A549 (cell line): ENCODE results near the gene TEPSIN. TPM values are rescaled to one million over a fixed set of nuclear protein-coding genes. Genes with fewer than 3 reads are reported as not detected.

Experiments used
- ATAC-seq, 2 experiments: fragments of 200-7000 bp in 1 of 2; fragments of >200 bp in 1 of 2; cut with Nextera tagmentation in 1 of 2; cut with Tn5 transposase in 1 of 2; 3 replicates each; pipeline versions ENCODE4 v1.8.0 to v1.9.1; 2018 to 2020; ENCODE audit warnings: mild to moderate bottlenecking in 1 of 2, moderate library complexity in 1 of 2
- CTCF ChIA-PET: fragments of 300-600 bp; sonication (Branson Sonifier 250); formaldehyde crosslinking; extraction: SDS; loops from one replicate; lab custom pipeline; 2021; ENCODE audit warnings: antibody characterized with exemption, inconsistent platforms; lab: Yijun Ruan, JAX
- POLR2A ChIA-PET: fragments of 350-600 bp; formaldehyde crosslinking; extraction: SDS; loops from one replicate; lab custom pipeline; 2021; ENCODE audit warnings: antibody characterized with exemption, inconsistent platforms; lab: Yijun Ruan, JAX
- DNase-seq, 2 experiments: peaks; one replicate each; pipeline versions ENCODE4 v3.0.0 to v3.0.0-alpha.2; 2011 to 2016; ENCODE audit warnings: low read depth in 1 of 2, low spot score in 1 of 2
- FAIRE-seq: peaks from 2 replicates; lab custom pipeline; 2011; peaks lifted over from hg19 to GRCh38; lab: Jason Lieb, UNC
- H3K27ac ChIP-seq, 2 experiments: fragments of >200 bp; sonication (Bioruptor Twin); formaldehyde crosslinking; 3 replicates each; pipeline ENCODE4 v1.5.1; 2016 to 2017
- H3K4me1 ChIP-seq: fragments of >200 bp; sonication (Bioruptor Twin); formaldehyde crosslinking; 3 replicates; pipeline ENCODE4 v1.6.1; 2016
- H3K4me2 ChIP-seq: fragments of >200 bp; sonication (Bioruptor Twin); formaldehyde crosslinking; 3 replicates; pipeline ENCODE4 v1.6.1; 2016
- H3K4me3 ChIP-seq: fragments of >200 bp; sonication (Bioruptor Twin); formaldehyde crosslinking; 3 replicates; pipeline ENCODE4 v1.5.1; 2016
- H3K9me3 ChIP-seq: fragments of >200 bp; sonication (Bioruptor Twin); formaldehyde crosslinking; 3 replicates; pipeline ENCODE4 v1.6.1; 2016
- CBX2 ChIP-seq: fragments of 200-600 bp; sonication (generic); IDR thresholded peaks from 2 replicates; pipeline ENCODE4 v1.6.1; 2016; ENCODE audit warnings: low read depth, mild to moderate bottlenecking, borderline replicate concordance
- CHD4 ChIP-seq: fragments of 200-600 bp; sonication (generic); IDR thresholded peaks from 2 replicates; pipeline ENCODE4 v1.6.1; 2016; ENCODE audit warnings: antibody characterized with exemption, mild to moderate bottlenecking, borderline replicate concordance
- EHF ChIP-seq: fragments of 250-450 bp; sonication (Bioruptor Pico); IDR thresholded peaks from 2 replicates; pipeline ENCODE4 v1.5.0; 2020; ENCODE audit warnings: mild to moderate bottlenecking
- EHMT2 ChIP-seq: fragments of 200-600 bp; sonication (generic); IDR thresholded peaks from 2 replicates; pipeline ENCODE4 v1.6.1; 2016; ENCODE audit warnings: antibody characterized with exemption, low read depth, mild to moderate bottlenecking, moderate library complexity
- EP300 ChIP-seq, 2 experiments: fragments of >200 bp; sonication (Bioruptor Twin); formaldehyde crosslinking; IDR thresholded peaks; 2 replicates in 1 of 2; 3 replicates in 1 of 2; pipeline ENCODE4 v1.6.1; 2016 to 2017
- ESRRA ChIP-seq: fragments of 150-350 bp; IDR thresholded peaks from 2 replicates; pipeline ENCODE4 v1.6.1; 2014; ENCODE audit warnings: mild to moderate bottlenecking, low read length, borderline replicate concordance
- GATA3 ChIP-seq: IDR thresholded peaks from 2 replicates; pipeline ENCODE4 v1.6.1; 2012; ENCODE audit warnings: borderline replicate concordance
- HDAC2 ChIP-seq: fragments of 200-600 bp; sonication (generic); IDR thresholded peaks from 2 replicates; pipeline ENCODE4 v1.6.1; 2016
- HOXA7 ChIP-seq: fragments of 250-450 bp; sonication (Bioruptor Pico); IDR thresholded peaks from 2 replicates; pipeline ENCODE4 v1.5.0; 2020; ENCODE audit warnings: mild to moderate bottlenecking, moderate library complexity
- HOXB5 ChIP-seq: fragments of 250-450 bp; sonication (Bioruptor Pico); IDR thresholded peaks from 2 replicates; pipeline ENCODE4 v1.5.0; 2020; ENCODE audit warnings: mild to moderate bottlenecking, moderate library complexity
- KDM5A ChIP-seq: fragments of 200-600 bp; sonication (generic); IDR thresholded peaks from 2 replicates; pipeline ENCODE4 v1.6.1; 2016; ENCODE audit warnings: antibody characterized with exemption, mild to moderate bottlenecking
- MAX ChIP-seq: IDR thresholded peaks from 2 replicates; pipeline ENCODE4 v1.6.1; 2012
- MAZ ChIP-seq: fragments of 150-350 bp; IDR thresholded peaks from 2 replicates; pipeline ENCODE4 v1.6.1; 2014; ENCODE audit warnings: antibody characterized with exemption, low read depth, low read length, borderline replicate concordance
- NR3C1 ChIP-seq: fragments of >200 bp; sonication (Bioruptor Twin); formaldehyde crosslinking; IDR thresholded peaks from 3 replicates; pipeline ENCODE4 v1.6.1; 2017
- POLR2A ChIP-seq: IDR thresholded peaks from 2 replicates; pipeline ENCODE4 v1.6.1; 2012; ENCODE audit warnings: mild to moderate bottlenecking, low read length
- POLR2AphosphoS2 ChIP-seq: conservative IDR thresholded peaks from 2 replicates; pipeline ENCODE4 v1.6.1; 2012; ENCODE audit warnings: low read length, improper control_type of control experiment, inconsistent platforms
- RAD21 ChIP-seq, 2 experiments: fragments of >200 bp in 1 of 2; sonication (Bioruptor Twin) in 1 of 2; formaldehyde crosslinking in 1 of 2; IDR thresholded peaks in 1 of 2; conservative IDR thresholded peaks in 1 of 2; 2 replicates in 1 of 2; 3 replicates in 1 of 2; pipeline ENCODE4 v1.6.1; 2012 to 2018; ENCODE audit warnings: inconsistent platforms in 1 of 2
- REST ChIP-seq: fragments of 200-600 bp; sonication (generic); IDR thresholded peaks from 2 replicates; pipeline ENCODE4 v1.6.1; 2016; ENCODE audit warnings: antibody characterized with exemption, mild to moderate bottlenecking, moderate library complexity
- TFCP2L1 ChIP-seq: fragments of 250-450 bp; sonication (Bioruptor Pico); IDR thresholded peaks from 2 replicates; pipeline ENCODE4 v1.5.0; 2021; ENCODE audit warnings: mild to moderate bottlenecking
- TP53 ChIP-seq: fragments of 250-450 bp; sonication (Bioruptor Pico); IDR thresholded peaks from 2 replicates; pipeline ENCODE4 v1.5.0; 2021; ENCODE audit warnings: mild to moderate bottlenecking, moderate library complexity
- USF2 ChIP-seq: fragments of 450-650 bp; IDR thresholded peaks from 2 replicates; pipeline ENCODE4 v1.6.1; 2014; ENCODE audit warnings: antibody characterized with exemption
- WGBS: methylation state at CpG from one replicate; pipeline ENCODE4 v1.1.6; 2017; ENCODE audit errors: missing lambda C conversion rate; 5-methylcytosine and 5-hydroxymethylcytosine counted together
- polyA plus RNA-seq, 4 experiments: library from polyadenylated mRNA; depleted of rRNA in 3 of 4; stranded (reverse); fragments of >200 nt; fragmentation: RNase III in 1 of 4; extraction: RNeasy Plus Mini Kit Qiagen cat#74134 plus additional on column Dnase treatment in 1 of 4; gene quantifications; 2 replicates in 3 of 4; 3 replicates in 1 of 4; pipeline ENCODE4 v1.2.3, GENCODE V29; 2011 to 2017
- TF ChIP-seq, protein P1 (sequence below): IDR thresholded peaks from 2 replicates; pipeline ENCODE4 v1.6.1; 2012
- TF ChIP-seq, protein P2 (sequence below): fragments of >200 bp; sonication (Bioruptor Twin); formaldehyde crosslinking; IDR thresholded peaks from 3 replicates; pipeline ENCODE4 v1.6.1; 2016

Gene TEPSIN
- polyA plus RNA-seq, 2 of the 4 experiments (the other 2 are of a cell fraction) = 12.5 to 31.3 TPM

GRCh38 chr17:81236784-81237183 is 2.1 kb downstream of the TEPSIN start:
- POLR2A ChIA-PET = no interaction called here
- WGBS = 84% methylated on average over 21 of the region's 21 CpGs

GRCh38 chr17:81235822-81236740 is 2.8 kb downstream of the TEPSIN start:
- H3K4me1 ChIP-seq = peaks cover 17% of the 10 kb centered on the region
- no peaks in the 10 kb centered on the region for H3K9me3 ChIP-seq
- POLR2A ChIA-PET = no interaction called here
- no peak overlapping the region for H3K4me2 ChIP-seq
- 90% methylated on average over 31 of the region's 32 CpGs for WGBS
- CTCF ChIA-PET = interaction anchor here (0.9 to 13.0 kb wide), 5 partner anchors 35 to 212 kb away, joined by 3 to 153 read pairs (median 3); no protein-coding TSS in a partner anchor
- H3K27ac ChIP-seq = no peak overlapping the region
- FAIRE-seq (no peak), ATAC-seq (no peak), DNase-seq (no peak)
- no peak overlapping the region for H3K4me3 ChIP-seq
- no peak for TF ChIP-seq EHF (CRISPR knock-in tag)
- TF ChIP-seq CBX2 = no peak
- TF ChIP-seq GATA3 = no peak
- no peak for TF ChIP-seq EP300 (IDR thresholded peaks at IDR 0.05)
- TF ChIP-seq RAD21 (conservative IDR thresholded peaks at IDR 0.05 in 1 of 2, IDR thresholded peaks at IDR 0.05 in 1 of 2) = no peak
- TF ChIP-seq, protein P1, sequence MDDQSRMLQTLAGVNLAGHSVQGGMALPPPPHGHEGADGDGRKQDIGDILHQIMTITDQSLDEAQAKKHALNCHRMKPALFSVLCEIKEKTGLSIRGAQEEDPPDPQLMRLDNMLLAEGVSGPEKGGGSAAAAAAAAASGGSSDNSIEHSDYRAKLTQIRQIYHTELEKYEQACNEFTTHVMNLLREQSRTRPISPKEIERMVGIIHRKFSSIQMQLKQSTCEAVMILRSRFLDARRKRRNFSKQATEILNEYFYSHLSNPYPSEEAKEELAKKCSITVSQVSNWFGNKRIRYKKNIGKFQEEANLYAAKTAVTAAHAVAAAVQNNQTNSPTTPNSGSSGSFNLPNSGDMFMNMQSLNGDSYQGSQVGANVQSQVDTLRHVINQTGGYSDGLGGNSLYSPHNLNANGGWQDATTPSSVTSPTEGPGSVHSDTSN = no peak
- TF ChIP-seq CHD4 = no peak
- TF ChIP-seq USF2 = no peak
- no peak for TF ChIP-seq POLR2AphosphoS2
- TF ChIP-seq REST = no peak
- TF ChIP-seq HOXB5 (CRISPR knock-in tag) = no peak
- TF ChIP-seq, protein P2, sequence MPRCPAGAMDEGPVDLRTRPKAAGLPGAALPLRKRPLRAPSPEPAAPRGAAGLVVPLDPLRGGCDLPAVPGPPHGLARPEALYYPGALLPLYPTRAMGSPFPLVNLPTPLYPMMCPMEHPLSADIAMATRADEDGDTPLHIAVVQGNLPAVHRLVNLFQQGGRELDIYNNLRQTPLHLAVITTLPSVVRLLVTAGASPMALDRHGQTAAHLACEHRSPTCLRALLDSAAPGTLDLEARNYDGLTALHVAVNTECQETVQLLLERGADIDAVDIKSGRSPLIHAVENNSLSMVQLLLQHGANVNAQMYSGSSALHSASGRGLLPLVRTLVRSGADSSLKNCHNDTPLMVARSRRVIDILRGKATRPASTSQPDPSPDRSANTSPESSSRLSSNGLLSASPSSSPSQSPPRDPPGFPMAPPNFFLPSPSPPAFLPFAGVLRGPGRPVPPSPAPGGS = no peak
- TF ChIP-seq POLR2A = no peak
- no peak for TF ChIP-seq ESRRA

More at GRCh38 chr17:81236784-81237183, 2.1 kb downstream of the TEPSIN start:
- H3K27ac ChIP-seq = no peak overlapping the region
- DNase-seq (no peak), ATAC-seq (no peak), FAIRE-seq (no peak)
- CTCF ChIA-PET = interaction anchor here (1.3 to 13.0 kb wide), 3 partner anchors 94 to 213 kb away, joined by 3 to 153 read pairs (median 4); no protein-coding TSS in a partner anchor
- no peaks in the 10 kb centered on the region for H3K9me3 ChIP-seq
- no peak for TF ChIP-seq HOXA7
- TF ChIP-seq HDAC2 = no peak
- no peak for TF ChIP-seq NR3C1
- no peak for TF ChIP-seq KDM5A
- no peak for TF ChIP-seq MAZ
- no peak for TF ChIP-seq EP300 (IDR thresholded peaks at IDR 0.05)
- no peak for TF ChIP-seq TFCP2L1 (CRISPR knock-in tag)
- TF ChIP-seq TP53 = no peak
- TF ChIP-seq REST = no peak
- no peak for TF ChIP-seq POLR2A
- no peak for TF ChIP-seq MAX
- no peak for TF ChIP-seq EHMT2
- TF ChIP-seq RAD21 (conservative IDR thresholded peaks at IDR 0.05 in 1 of 2, IDR thresholded peaks at IDR 0.05 in 1 of 2) = no peak
- H3K4me2 ChIP-seq = no peak overlapping the region; the same call in 2 of the 3 replicates
- H3K4me3 ChIP-seq = no peak overlapping the region
- H3K4me1 ChIP-seq = peaks cover 19% of the 10 kb centered on the region
